Measurements from ENCODE around the gene FBXW4.
A peak's percentile ranks its signal among the peaks of the same experiment; 100 is the strongest.

Gene FBXW4

GRCh38 chr10:101694674-101695403 is at the start of gene FBXW4:
TSS of gene FBXW4 (minus strand) at chr10:101695170. CDS start at chr10:101695105, 65 bp downstream.
- DNase-seq (ENCODE audit: low read depth): peak; percentile 67

- DNase-seq (ENCODE audit: low read depth): no peak
These were observed 49.3 kb upstream of the FBXW4 start for GRCh38 chr10:101744267-101744666.

GRCh38 chr10:101741938-101742337 is 47.0 kb upstream of the FBXW4 start:
- DNase-seq (ENCODE audit: low read depth): no peak

- no peak for DNase-seq (ENCODE audit: low read depth)
These were observed 41.7 kb upstream of the FBXW4 start for GRCh38 chr10:101736666-101737065.

GRCh38 chr10:101732096-101732495 is 37.1 kb upstream of the FBXW4 start:
- no peak for DNase-seq (ENCODE audit: low read depth)

GRCh38 chr10:101726115-101726387 is 31.1 kb upstream of the FBXW4 start:
- DNase-seq (ENCODE audit: low read depth): no peak

GRCh38 chr10:101725296-101726114 is 30.5 kb upstream of the FBXW4 start:
- no peak for DNase-seq (ENCODE audit: low read depth)

- DNase-seq (ENCODE audit: low read depth): no peak
These were observed 29.5 kb upstream of the FBXW4 start for GRCh38 chr10:101724446-101724845.

GRCh38 chr10:101723176-101723575 is 28.2 kb upstream of the FBXW4 start:
- DNase-seq (ENCODE audit: low read depth): no peak

GRCh38 chr10:101721806-101722205 is 26.8 kb upstream of the FBXW4 start:
- DNase-seq (ENCODE audit: low read depth): no peak

- no peak for DNase-seq (ENCODE audit: low read depth)
These were observed 25.7 kb upstream of the FBXW4 start for GRCh38 chr10:101720606-101721230.

- DNase-seq (ENCODE audit: low read depth): no peak
These were observed 23.8 kb upstream of the FBXW4 start for GRCh38 chr10:101718690-101719275.

GRCh38 chr10:101716891-101717659 is 22.1 kb upstream of the FBXW4 start:
- DNase-seq (ENCODE audit: low read depth): no peak

- no peak for DNase-seq (ENCODE audit: low read depth)
These were observed 18.0 kb upstream of the FBXW4 start for GRCh38 chr10:101712997-101713396.

- DNase-seq (ENCODE audit: low read depth): no peak
These were observed 15.8 kb upstream of the FBXW4 start for GRCh38 chr10:101710793-101711192.

GRCh38 chr10:101710059-101710695 is 15.2 kb upstream of the FBXW4 start:
- no peak for DNase-seq (ENCODE audit: low read depth)

GRCh38 chr10:101709359-101710058 is 14.5 kb upstream of the FBXW4 start:
- DNase-seq (ENCODE audit: low read depth): no peak

GRCh38 chr10:101708870-101709269 is 13.9 kb upstream of the FBXW4 start:
- no peak for DNase-seq (ENCODE audit: low read depth)

- DNase-seq (ENCODE audit: low read depth): no peak
These were observed 13.1 kb upstream of the FBXW4 start for GRCh38 chr10:101708073-101708472.

- no peak for DNase-seq (ENCODE audit: low read depth)
These were observed 9.4 kb upstream of the FBXW4 start for GRCh38 chr10:101704331-101704730.

GRCh38 chr10:101696632-101697031 is 1.7 kb upstream of the FBXW4 start:
- DNase-seq (ENCODE audit: low read depth): no peak

Measured in CMK (cell line).